Measurements from ENCODE around the gene ARHGAP35. TPM values are rescaled to one million over a fixed set of nuclear protein-coding genes. Genes with fewer than 3 reads are reported as not detected.
A peak's percentile ranks its signal among the peaks of the same experiment; 100 is the strongest.
"Not testable (repeated sequence)": the region's sequence is repeated elsewhere in the genome, so short reads cannot be mapped to it uniquely, and the experiment has no call there.

ARHGAP35 gene
- total RNA-seq, 1 experiment from 2014 or later = 64.1 TPM

DNA sequence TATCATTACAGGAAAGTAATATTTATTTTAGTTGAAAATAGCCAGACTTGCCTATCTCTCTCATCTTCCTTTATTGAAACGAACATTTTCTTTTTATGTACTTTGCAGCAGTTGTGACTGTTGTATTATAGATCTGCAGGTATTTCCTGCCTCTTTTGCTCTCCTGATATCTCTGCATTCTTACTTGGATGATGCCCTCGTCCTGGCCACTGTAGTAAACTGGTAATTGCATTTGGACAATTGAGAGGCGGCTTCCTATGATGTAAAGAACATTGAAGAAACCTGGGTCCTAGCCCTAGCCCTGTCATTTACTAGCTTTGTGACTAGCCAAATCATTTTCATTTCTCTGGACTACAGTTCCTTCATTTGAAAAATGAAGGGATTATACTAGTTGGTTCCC, 6.4 kb downstream of the ARHGAP35 start:
- ChIA-PET POLR2A (interaction anchor here (0.7 kb wide), 1 partner anchor 1739 kb away, joined by 5 read pairs; no protein-coding TSS in a partner anchor), CTCF (interaction anchor here (0.5 kb wide), 1 partner anchor 21 kb away, joined by 15 read pairs; no protein-coding TSS in a partner anchor)
- BruUV-seq (replicated peaks) = no TSS peak
- ATAC-seq (peak; percentile 22; the same call in 1 of the 2 replicates), DNase-seq (ENCODE audit: low read depth, low spot score) (no peak)
- in situ Hi-C loops (cut with HindIII; ENCODE audit: low pct_unique_long_range_greater_than_20kb, low sequenced_read_pairs) = no loop called here
- Histone ChIP-seq H3K4me1 (ENCODE audit: control insufficient read depth, insufficient read depth, low read length) (peaks cover 63% of the 10 kb centered on the region), H3K4me3 (ENCODE audit: low read depth in 2 of 2, low read length in 2 of 2) (peak overlapping the region in 1 of 2 experiments; percentile 5; a peak in 1 of 4 replicates), H3K9me3 (ENCODE audit: control insufficient read depth, insufficient read depth, low read depth, low read length) (no peaks in the 10 kb centered on the region), H3K27me3 (ENCODE audit: control insufficient read depth, insufficient read depth, low read length) (no peaks in the 10 kb centered on the region), H3K27ac (ENCODE audit: low read length) (peak overlapping the region; percentile 94), H3K36me3 (ENCODE audit: control insufficient read depth, insufficient read depth, low read length) (no peaks in the 10 kb centered on the region)
- intact Hi-C loops (cut with micrococcal nuclease; ENCODE audit: unreplicated experiment) = loop anchor here (5.0 to 10.0 kb wide), 2 partner anchors 58 to 125 kb away; no protein-coding TSS in a partner anchor
- TF ChIP-seq TCF7L2 (IDR thresholded peaks at IDR 0.05; ENCODE audit: low read depth, low read length) (peak; percentile 86), POLR2AphosphoS5 (IDR thresholded peaks at IDR 0.05; ENCODE audit: low read depth, low read length) (no peak)
- TF ChIP-seq, protein P1, sequence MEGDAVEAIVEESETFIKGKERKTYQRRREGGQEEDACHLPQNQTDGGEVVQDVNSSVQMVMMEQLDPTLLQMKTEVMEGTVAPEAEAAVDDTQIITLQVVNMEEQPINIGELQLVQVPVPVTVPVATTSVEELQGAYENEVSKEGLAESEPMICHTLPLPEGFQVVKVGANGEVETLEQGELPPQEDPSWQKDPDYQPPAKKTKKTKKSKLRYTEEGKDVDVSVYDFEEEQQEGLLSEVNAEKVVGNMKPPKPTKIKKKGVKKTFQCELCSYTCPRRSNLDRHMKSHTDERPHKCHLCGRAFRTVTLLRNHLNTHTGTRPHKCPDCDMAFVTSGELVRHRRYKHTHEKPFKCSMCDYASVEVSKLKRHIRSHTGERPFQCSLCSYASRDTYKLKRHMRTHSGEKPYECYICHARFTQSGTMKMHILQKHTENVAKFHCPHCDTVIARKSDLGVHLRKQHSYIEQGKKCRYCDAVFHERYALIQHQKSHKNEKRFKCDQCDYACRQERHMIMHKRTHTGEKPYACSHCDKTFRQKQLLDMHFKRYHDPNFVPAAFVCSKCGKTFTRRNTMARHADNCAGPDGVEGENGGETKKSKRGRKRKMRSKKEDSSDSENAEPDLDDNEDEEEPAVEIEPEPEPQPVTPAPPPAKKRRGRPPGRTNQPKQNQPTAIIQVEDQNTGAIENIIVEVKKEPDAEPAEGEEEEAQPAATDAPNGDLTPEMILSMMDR (IDR thresholded peaks at IDR 0.05) = no peak

DNA sequence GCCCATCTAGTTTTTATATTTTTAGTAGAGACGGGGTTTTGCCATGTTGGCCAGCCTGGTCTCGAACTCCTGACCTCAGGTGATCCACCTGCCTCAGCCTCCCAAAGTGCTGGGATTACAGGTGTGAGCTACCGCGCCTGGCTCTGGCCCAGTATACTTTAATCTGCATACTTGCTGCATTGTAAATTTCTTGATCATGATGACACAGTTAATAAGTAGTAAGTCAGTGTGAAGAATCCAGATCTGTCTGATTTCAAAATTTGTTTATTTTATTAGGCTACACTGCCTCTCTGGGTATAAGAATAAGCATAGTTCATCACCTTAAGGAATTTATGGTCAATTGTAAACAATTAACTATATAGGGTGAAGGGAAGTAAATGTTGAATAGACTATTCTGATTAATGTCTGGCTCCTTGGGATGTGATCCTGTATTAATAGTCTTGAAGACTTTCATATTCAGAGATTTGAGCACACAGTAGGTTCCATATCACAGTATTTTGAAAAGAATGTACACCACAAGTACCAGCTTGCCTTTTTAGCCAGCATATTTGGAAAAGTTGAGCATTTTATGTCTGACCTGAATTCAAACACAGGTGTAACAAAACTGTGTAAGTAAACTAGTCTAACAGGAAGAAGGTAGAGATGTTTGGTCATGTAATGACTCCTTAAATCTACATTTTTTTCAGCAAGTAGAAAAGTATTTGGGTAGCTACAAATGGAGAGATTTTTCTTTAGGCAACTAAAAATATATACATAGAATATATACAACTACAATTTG, 7.4 kb downstream of the ARHGAP35 start:
- H3K36me3 ChIP-seq (ENCODE audit: control insufficient read depth, insufficient read depth, low read length) = no peaks in the 10 kb centered on the region
- DNase-seq (ENCODE audit: low read depth, low spot score) = no peak
- intact Hi-C loops (cut with micrococcal nuclease; ENCODE audit: unreplicated experiment) = loop anchor here (5.0 to 10.0 kb wide), 2 partner anchors 57 to 124 kb away; no protein-coding TSS in a partner anchor

DNA sequence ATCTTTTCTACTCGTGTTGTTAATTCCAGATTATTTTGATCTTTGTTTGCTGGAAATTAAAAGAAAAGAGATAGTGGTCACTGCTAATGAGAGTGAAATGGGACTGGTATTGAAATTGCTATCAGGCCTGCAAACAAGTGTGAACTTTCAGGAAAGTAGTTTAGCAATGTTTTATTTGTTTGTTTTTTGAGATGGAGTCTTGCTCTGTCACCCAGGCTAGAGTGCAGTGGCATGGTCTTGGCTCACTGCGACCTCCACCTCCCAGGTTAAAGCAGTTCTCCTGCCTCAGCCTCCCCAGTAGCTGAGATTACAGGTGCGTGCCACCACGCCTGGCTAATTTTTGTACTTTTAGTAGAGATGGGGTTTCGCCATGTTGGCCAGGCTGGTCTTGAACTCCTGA, 10.4 kb downstream of the ARHGAP35 start:
- ATAC-seq; H3K9me3 ChIP-seq (ENCODE audit: control insufficient read depth, insufficient read depth, low read depth, low read length); BruUV-seq (replicated peaks); DNase-seq (ENCODE audit: low read depth, low spot score); POLR2A ChIA-PET; CTCF ChIA-PET; H3K36me3 ChIP-seq (ENCODE audit: control insufficient read depth, insufficient read depth, low read length); intact Hi-C loops (cut with micrococcal nuclease; ENCODE audit: unreplicated experiment); H3K4me3 ChIP-seq (ENCODE audit: low read depth in 2 of 2, low read length in 2 of 2); in situ Hi-C loops (cut with HindIII; ENCODE audit: low pct_unique_long_range_greater_than_20kb, low sequenced_read_pairs); H3K27me3 ChIP-seq (ENCODE audit: control insufficient read depth, insufficient read depth, low read length): not testable (repeated sequence)
- Histone ChIP-seq H3K27ac (ENCODE audit: low read length) (peak overlapping the region; percentile 59; the same call in 1 of the 2 replicates), H3K4me1 (ENCODE audit: control insufficient read depth, insufficient read depth, low read length) (peaks cover 67% of the 10 kb centered on the region)

More for the DNA sequence above, 7.4 kb downstream of the ARHGAP35 start:
- ATAC-seq = no peak
- Histone ChIP-seq H3K4me3 (ENCODE audit: low read depth in 2 of 2, low read length in 2 of 2) (no peak overlapping the region), H3K27me3 (ENCODE audit: control insufficient read depth, insufficient read depth, low read length) (no peaks in the 10 kb centered on the region), H3K4me1 (ENCODE audit: control insufficient read depth, insufficient read depth, low read length) (peaks cover 68% of the 10 kb centered on the region), H3K27ac (ENCODE audit: low read length) (peak overlapping the region; percentile 94), H3K9me3 (ENCODE audit: control insufficient read depth, insufficient read depth, low read depth, low read length) (no peaks in the 10 kb centered on the region)
- POLR2A ChIA-PET = no interaction called here
- in situ Hi-C loops (cut with HindIII; ENCODE audit: low pct_unique_long_range_greater_than_20kb, low sequenced_read_pairs) = no loop called here
- BruUV-seq (replicated peaks) = no TSS peak
- CTCF ChIA-PET = interaction anchor here (0.6 kb wide), 1 partner anchor 1842 kb away, joined by 5 read pairs; no protein-coding TSS in a partner anchor
- TF ChIP-seq, protein P1 (IDR thresholded peaks at IDR 0.05) = no peak
- no peak for TF ChIP-seq SIN3A (IDR thresholded peaks at IDR 0.05; ENCODE audit: borderline replicate concordance, insufficient read depth, low read depth, low read length)
- TF ChIP-seq POLR2AphosphoS5 (IDR thresholded peaks at IDR 0.05; ENCODE audit: low read depth, low read length) = no peak
- TF ChIP-seq, protein P2, sequence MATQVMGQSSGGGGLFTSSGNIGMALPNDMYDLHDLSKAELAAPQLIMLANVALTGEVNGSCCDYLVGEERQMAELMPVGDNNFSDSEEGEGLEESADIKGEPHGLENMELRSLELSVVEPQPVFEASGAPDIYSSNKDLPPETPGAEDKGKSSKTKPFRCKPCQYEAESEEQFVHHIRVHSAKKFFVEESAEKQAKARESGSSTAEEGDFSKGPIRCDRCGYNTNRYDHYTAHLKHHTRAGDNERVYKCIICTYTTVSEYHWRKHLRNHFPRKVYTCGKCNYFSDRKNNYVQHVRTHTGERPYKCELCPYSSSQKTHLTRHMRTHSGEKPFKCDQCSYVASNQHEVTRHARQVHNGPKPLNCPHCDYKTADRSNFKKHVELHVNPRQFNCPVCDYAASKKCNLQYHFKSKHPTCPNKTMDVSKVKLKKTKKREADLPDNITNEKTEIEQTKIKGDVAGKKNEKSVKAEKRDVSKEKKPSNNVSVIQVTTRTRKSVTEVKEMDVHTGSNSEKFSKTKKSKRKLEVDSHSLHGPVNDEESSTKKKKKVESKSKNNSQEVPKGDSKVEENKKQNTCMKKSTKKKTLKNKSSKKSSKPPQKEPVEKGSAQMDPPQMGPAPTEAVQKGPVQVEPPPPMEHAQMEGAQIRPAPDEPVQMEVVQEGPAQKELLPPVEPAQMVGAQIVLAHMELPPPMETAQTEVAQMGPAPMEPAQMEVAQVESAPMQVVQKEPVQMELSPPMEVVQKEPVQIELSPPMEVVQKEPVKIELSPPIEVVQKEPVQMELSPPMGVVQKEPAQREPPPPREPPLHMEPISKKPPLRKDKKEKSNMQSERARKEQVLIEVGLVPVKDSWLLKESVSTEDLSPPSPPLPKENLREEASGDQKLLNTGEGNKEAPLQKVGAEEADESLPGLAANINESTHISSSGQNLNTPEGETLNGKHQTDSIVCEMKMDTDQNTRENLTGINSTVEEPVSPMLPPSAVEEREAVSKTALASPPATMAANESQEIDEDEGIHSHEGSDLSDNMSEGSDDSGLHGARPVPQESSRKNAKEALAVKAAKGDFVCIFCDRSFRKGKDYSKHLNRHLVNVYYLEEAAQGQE (IDR thresholded peaks at IDR 0.05; ENCODE audit: insufficient read depth in 1 of 2, low read depth in 2 of 2, low read length in 1 of 2) = no peak
- TF ChIP-seq TCF7L2 (IDR thresholded peaks at IDR 0.05; ENCODE audit: low read depth, low read length) = no peak
